ENCODE measurements around the gene OR6C65.
"Not testable (repeated sequence)": the region's sequence is repeated elsewhere in the genome, so short reads cannot be mapped to it uniquely, and the experiment has no call there.

OR6C65 gene

GRCh38 chr12:55400229-55400628, at the start of gene OR6C65:
OR6C65 (plus strand) TSS chr12:55400529; CDS start chr12:55400529, 0 bp downstream.
- no peak for DNase-seq (ENCODE audit: low spot score)

DNA sequence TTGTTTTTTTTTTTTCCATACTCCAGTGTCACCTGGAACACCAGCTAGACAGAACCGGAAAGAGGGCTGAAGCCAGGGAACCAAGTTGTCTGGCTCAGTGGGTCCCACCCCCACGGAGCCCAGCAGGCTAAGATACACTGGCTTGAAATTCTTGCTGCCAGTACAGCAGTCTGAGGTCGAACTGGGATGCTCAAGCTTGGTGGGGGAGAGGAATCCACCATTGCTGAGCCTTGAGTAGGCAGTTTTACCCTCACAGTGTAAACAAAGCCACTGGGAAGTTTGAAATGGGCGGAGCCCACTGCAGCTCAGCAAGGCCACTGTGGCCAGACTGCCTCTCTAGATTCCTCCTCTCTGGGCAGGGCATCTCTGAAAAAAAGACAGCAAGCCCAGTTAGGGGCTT, 45.0 kb upstream of the OR6C65 start:
- not testable (repeated sequence) for DNase-seq (ENCODE audit: low spot score)

- DNase-seq (ENCODE audit: low spot score): no peak
Measured at GRCh38 chr12:55362675-55363074, 37.7 kb upstream of the OR6C65 start, which contains the start of gene OR6C75. OR6C75 (plus strand) TSS chr12:55362975; CDS start chr12:55365111, 2,136 bp downstream.

- no peak for DNase-seq (ENCODE audit: low spot score)
Measured at GRCh38 chr12:55365086-55365485, 35.2 kb upstream of the OR6C65 start.

DNA sequence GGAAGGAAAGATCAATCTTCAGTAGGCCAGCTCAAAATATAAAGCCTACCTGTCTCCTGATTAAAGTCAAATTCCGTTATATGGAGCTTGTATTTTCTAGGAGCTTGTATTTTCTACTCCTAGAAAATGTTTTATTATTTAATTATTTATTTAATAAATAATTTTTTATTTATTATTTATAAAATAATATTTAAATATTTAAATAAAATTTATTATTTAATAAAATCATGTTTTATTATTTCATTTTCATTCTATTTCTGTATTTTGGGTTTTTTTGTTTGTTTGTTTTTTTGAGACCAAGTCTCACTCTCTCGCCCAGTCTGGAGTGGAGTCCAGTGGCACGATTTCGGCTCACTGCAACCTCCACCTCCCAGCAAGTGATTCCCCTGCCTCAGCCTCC, 27.8 kb upstream of the OR6C65 start:
- DNase-seq (ENCODE audit: low spot score): no peak

GRCh38 chr12:55385891-55386290, 14.4 kb upstream of the OR6C65 start:
- no peak for DNase-seq (ENCODE audit: low spot score)

GRCh38 chr12:55392032-55392795, 8.1 kb upstream of the OR6C65 start:
- DNase-seq (ENCODE audit: low spot score): no peak

DNA sequence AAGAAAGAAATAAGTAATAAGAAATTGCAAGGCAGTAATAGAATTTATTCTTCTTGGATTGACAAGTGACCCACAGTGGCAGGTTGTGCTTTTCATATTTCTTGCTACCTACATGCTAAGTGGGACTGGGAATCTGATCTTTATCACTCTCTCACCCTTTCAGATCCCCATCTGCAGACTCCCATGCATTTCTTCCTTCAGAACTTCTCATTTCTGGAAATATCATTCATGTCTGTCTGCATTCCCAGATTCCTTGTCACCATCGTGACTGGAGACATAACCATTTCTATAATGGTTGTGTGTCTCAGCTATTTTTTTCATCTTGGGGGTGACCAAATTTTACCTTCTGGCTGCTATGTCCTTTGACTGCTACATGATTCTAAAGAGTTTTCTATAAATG, 4.0 kb upstream of the OR6C65 start:
- DNase-seq (ENCODE audit: low spot score): no peak

GRCh38 chr12:55407866-55408265, 7.5 kb downstream of the OR6C65 start:
- no peak for DNase-seq (ENCODE audit: low spot score)

- DNase-seq (ENCODE audit: low spot score): not testable (repeated sequence)
Measured at GRCh38 chr12:55409133-55409532, 8.8 kb downstream of the OR6C65 start.

DNA sequence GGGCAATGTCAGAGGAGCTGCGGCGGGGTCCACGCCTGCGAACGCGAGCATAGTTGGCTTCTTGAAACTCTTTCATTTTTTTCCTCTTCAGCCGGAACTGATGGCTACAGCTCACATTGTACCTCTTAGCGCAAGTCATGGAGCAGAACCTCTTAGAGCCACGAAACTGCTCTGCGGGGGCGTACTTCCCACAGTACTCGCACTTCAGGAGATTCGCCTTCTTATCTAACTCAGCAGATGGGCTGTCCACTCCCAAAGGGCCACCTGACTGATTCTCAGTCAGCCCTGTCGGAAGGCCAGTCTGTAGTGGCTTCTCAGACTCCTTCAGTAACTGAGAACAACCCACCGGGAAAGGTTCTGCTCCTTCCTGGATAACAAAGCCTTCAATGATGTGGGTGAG, 11.8 kb downstream of the OR6C65 start:
- DNase-seq (ENCODE audit: low spot score): not testable (repeated sequence)

DNA sequence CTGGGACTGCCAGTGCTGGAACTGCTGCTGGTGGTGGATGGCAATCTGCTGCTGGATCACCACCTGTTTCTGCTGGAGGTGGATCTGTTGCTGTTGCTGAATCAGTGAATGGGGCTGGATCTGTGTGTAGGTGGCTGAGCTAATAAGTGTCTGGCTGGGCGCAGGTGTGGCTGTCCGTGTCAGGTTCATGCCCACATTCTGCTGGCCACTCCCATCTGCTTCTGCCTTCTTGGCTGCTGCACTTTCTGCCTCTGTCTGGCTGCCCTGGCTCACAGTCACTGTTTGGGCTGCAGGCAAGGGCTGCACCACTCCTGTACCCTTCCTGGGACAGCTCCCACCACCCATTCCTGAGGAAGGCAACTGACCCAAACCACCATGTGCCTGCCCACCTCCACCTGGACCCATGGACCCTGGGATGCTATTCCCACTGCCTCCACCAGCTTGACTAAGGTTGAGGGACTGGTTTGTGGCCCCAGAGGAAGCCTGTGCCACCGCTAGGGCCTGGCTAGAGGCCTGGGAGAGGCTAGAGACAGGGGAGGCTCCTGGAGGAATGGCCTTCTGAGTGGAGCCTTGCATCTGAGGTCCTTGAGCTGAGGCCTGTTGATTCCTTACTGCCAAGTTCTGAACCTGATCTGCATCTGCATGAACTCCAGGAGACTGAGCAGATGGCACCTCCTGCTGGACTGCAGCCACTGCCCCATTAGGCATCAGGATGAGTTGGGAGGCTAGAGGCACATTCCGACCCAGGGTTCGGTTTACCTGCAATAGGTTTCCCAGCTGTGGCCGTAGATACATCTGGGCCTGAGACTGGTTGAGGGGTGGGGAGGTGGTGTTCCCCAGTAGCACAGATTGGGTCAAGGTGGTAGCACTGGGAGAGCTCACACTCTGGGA, 13.4 kb downstream of the OR6C65 start:
- DNase-seq (ENCODE audit: low spot score): not testable (repeated sequence)

- not testable (repeated sequence) for DNase-seq (ENCODE audit: low spot score)
Measured at GRCh38 chr12:55414396-55414823, 14.1 kb downstream of the OR6C65 start.

- DNase-seq (ENCODE audit: low spot score): not testable (repeated sequence)
Measured at GRCh38 chr12:55414889-55415288, 14.6 kb downstream of the OR6C65 start.

- no peak for DNase-seq (ENCODE audit: low spot score)
Measured at GRCh38 chr12:55416961-55417360, 16.6 kb downstream of the OR6C65 start.

DNA sequence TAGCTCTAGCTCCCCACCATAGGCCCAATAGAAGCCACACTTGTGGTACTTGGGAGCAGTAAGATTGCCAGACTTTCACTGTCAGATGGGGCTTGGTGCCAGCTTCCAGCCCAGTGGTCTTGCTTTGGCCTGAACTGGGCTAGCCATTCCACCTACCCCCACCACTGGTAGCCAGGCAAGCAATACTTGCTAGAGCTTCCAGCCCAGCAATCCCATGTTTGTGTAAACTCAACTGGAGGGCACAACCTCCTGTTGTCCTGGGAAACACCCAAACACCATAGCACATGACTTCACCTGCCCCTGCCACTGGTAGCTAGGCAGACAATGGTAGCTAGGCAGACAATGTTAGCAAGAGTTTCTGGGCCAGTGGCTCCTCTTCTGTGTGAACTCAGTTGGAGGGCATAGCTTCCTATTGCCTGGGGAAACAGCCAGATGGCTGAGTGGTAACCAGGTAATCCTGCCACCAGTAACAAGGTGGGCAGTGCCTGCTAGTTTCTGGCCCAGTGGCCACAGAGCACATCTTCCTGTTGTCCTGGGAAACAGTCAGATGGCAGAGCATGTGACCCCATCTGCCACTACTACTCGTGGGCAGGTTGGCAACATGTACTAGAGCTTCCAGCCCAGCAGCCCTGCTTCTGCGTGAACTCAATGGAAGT, 20.1 kb downstream of the OR6C65 start:
- no peak for DNase-seq (ENCODE audit: low spot score)

DNA sequence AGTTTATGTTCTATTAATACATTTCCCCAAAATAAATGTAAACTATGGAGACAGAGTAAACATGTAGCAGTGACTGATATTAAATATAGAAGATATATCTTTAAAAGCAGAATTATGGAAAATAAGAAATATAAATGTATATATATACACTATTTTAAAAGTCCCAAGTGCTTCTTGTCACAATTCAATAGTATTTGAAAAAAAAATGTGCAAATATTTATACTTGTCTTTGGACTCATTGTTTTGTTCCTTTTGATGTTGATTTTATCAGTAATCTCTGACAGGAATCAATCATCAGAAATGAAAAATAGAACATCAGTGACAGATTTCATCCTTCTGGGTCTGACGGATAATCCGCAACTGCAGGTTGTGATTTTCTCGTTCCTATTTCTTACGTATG, 25.6 kb downstream of the OR6C65 start, which contains the start of gene OR6C76:
Gene OR6C76, plus strand, starts transcription at position 301 of the 400 bp plus-strand sequence. Its CDS starts 0 bp downstream, at position 301.
- no peak for DNase-seq (ENCODE audit: low spot score)

- DNase-seq (ENCODE audit: low spot score): no peak
Measured at GRCh38 chr12:55428331-55429243, 28.3 kb downstream of the OR6C65 start.

GRCh38 chr12:55441233-55441632, 40.9 kb downstream of the OR6C65 start:
- DNase-seq (ENCODE audit: low spot score): not testable (repeated sequence)

DNA sequence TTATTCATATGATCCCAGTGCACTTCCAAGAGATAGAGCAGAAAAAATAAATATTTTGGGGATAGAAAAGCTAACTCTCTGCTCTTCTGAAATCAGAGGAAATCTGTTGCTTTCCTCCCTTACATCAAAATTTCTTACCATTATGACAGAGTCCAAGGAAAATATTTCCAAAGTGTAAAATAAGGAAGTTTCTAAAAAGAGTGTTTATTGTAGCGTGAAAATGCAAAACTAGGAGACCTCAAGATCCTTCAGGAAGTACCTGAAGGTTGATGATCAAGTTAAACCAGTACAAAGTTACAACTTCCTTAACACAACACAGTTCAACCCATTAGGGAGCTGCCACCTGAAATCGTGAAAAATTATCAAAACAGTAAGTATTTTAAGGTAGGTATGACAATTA, 43.4 kb downstream of the OR6C65 start, which contains the start of gene OR6C2:
Gene OR6C2, plus strand, starts transcription at position 301 of the 400 bp plus-strand sequence. CDS start 8,138 bp downstream, outside the sequence.
- DNase-seq (ENCODE audit: low spot score): no peak

DNA sequence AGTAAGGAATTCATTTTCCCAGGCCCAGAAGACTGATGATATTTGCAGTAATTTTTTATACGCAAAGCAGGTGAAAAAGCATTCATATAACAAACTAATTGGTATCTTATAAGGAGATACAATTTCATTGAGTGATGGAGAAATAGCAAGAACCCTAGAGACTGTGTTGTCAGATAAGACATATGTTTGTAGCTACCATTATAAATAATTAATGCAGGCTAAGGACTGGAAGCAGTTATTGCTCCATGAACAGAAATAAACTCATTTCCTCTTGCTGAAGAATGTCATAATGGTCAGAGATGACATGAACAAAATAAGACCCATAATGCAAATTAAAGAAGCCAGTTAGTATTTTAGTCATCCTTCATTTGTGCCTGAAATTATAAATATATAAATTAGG, 45.0 kb downstream of the OR6C65 start:
- DNase-seq (ENCODE audit: low spot score): no peak
